ENCODE results near the gene PPP1R12B.
"Not testable (repeated sequence)": the region's sequence is repeated elsewhere in the genome, so short reads cannot be mapped to it uniquely, and the experiment has no call there.

PPP1R12B gene

DNA sequence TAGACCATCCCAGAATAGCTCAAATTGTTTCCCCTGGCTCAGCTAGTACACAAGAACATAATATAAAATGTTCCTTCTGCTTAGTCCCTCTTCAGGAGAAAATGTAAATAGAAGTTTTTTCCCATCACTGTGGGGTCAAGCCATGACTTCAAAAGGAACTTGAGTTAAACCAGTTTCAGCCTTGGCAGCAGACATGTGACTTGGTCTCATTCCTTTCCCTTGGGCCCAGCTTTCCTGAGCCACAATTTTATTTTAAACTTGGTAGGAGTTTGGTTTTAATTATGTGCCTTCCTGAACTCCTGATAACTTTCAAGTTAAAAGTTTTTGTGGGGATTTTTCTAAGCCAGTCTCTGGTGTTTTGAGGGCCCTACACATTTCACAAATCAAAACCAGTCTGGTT lies 204.1 kb downstream of the PPP1R12B start:
- not testable (repeated sequence) for H3K79me1 ChIP-seq (ENCODE audit: low read depth, low read length); H2BK5ac ChIP-seq (ENCODE audit: low read length); H3K27me3 ChIP-seq (ENCODE audit: control insufficient read depth in 3 of 3, insufficient read depth in 3 of 3, low read depth in 1 of 3, low read length in 3 of 3); H3K4me2 ChIP-seq (ENCODE audit: insufficient read depth, low read length, poor library complexity, severe bottlenecking); H3K23ac ChIP-seq (ENCODE audit: low read depth, low read length, poor library complexity); H2BK15ac ChIP-seq (ENCODE audit: low read length); H3K9me3 ChIP-seq (replicated peaks in 1 of 2; ENCODE audit: control insufficient read depth in 2 of 2, insufficient read depth in 1 of 2, low read depth in 1 of 2, low read length in 2 of 2); H3K36me3 ChIP-seq (replicated peaks in 1 of 2; ENCODE audit: control insufficient read depth in 2 of 2, insufficient read depth in 2 of 2, low read length in 2 of 2); H2AFZ ChIP-seq (ENCODE audit: low read length); H3K14ac ChIP-seq (ENCODE audit: low read length); H2BK120ac ChIP-seq (ENCODE audit: low read depth, low read length); H3K4ac ChIP-seq (ENCODE audit: low read length); H3K4me3 ChIP-seq (ENCODE audit: low read length in 2 of 2); DNase-seq (ENCODE audit: low spot score); H3K27ac ChIP-seq (replicated peaks; ENCODE audit: low read length); H2AK5ac ChIP-seq (ENCODE audit: low read depth, low read length); H3K18ac ChIP-seq (ENCODE audit: low read length); H2BK12ac ChIP-seq (ENCODE audit: low read length); H4K8ac ChIP-seq (ENCODE audit: low read depth, low read length); H3K4me1 ChIP-seq (ENCODE audit: control insufficient read depth in 2 of 2, insufficient read depth in 1 of 2, low read depth in 1 of 2, low read length in 2 of 2); H4K91ac ChIP-seq (ENCODE audit: low read depth, low read length, poor library complexity); H3K9ac ChIP-seq (ENCODE audit: low read depth, low read length, poor library complexity)

DNA sequence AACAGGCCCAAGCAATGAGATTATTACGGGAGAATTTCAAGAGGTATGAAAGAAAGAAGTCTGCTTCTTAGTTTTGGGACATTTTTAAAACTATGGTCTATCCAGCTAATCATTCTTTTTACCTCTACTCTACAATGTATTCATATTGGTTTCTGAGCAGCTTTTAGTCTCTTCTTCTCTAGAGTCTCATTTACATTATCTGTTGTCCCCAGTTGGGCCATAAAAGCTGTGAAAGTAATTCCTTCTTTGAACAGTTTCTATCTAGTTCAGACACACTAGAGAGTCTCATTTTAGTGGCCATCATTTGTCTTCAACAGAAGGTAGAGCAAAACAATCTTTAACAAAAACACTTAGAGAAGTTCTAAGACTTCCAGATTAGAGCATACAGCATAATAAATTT lies 204.6 kb downstream of the PPP1R12B start:
- H2BK120ac ChIP-seq (ENCODE audit: low read depth, low read length); H2BK15ac ChIP-seq (ENCODE audit: low read length); H2AK5ac ChIP-seq (ENCODE audit: low read depth, low read length); H3K4me3 ChIP-seq (ENCODE audit: low read length in 2 of 2); H3K14ac ChIP-seq (ENCODE audit: low read length); H3K9me3 ChIP-seq (replicated peaks in 1 of 2; ENCODE audit: control insufficient read depth in 2 of 2, insufficient read depth in 1 of 2, low read depth in 1 of 2, low read length in 2 of 2); H2AFZ ChIP-seq (ENCODE audit: low read length); H4K8ac ChIP-seq (ENCODE audit: low read depth, low read length); H3K79me1 ChIP-seq (ENCODE audit: low read depth, low read length); H3K4ac ChIP-seq (ENCODE audit: low read length); H3K4me1 ChIP-seq (ENCODE audit: control insufficient read depth in 2 of 2, insufficient read depth in 1 of 2, low read depth in 1 of 2, low read length in 2 of 2); H2BK12ac ChIP-seq (ENCODE audit: low read length); H2BK5ac ChIP-seq (ENCODE audit: low read length); H3K4me2 ChIP-seq (ENCODE audit: insufficient read depth, low read length, poor library complexity, severe bottlenecking); H3K18ac ChIP-seq (ENCODE audit: low read length); H3K27ac ChIP-seq (replicated peaks; ENCODE audit: low read length); H3K23ac ChIP-seq (ENCODE audit: low read depth, low read length, poor library complexity); H3K9ac ChIP-seq (ENCODE audit: low read depth, low read length, poor library complexity); H4K91ac ChIP-seq (ENCODE audit: low read depth, low read length, poor library complexity); H3K27me3 ChIP-seq (ENCODE audit: control insufficient read depth in 3 of 3, insufficient read depth in 3 of 3, low read depth in 1 of 3, low read length in 3 of 3); H3K36me3 ChIP-seq (replicated peaks in 1 of 2; ENCODE audit: control insufficient read depth in 2 of 2, insufficient read depth in 2 of 2, low read length in 2 of 2); DNase-seq (ENCODE audit: low spot score): not testable (repeated sequence)
- no CpG with 5 or more reads among the region's 1 CpG for WGBS, 2 donors (ENCODE audit: extremely low coverage in 2 of 2, insufficient read length in 2 of 2, insufficient replicate concordance in 1 of 2)

DNA sequence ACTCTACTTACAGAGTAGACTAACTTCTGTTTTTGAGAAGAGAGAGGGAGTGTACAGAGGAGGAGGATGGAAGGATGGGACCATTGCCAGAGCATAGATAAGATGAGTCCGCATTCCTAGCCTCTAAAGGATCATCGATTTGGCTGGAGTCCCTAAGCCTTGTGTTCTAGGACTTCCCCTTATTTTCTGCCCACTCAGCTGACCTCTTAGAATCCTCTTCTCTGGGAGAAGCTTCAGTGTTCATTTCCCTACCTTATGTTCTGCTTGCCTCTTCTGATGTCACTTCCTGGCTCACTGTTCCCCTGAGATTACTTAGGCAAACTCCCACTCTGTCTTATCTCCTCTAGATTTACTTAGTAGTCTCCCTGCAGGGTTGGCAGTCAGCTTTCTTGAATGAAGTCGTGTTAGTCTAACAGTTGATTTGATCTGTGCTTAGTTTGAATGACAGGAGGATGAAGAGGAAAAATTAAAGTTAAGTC lies 205.1 kb downstream of the PPP1R12B start:
- Histone ChIP-seq H3K4me1 (ENCODE audit: control insufficient read depth in 2 of 2, insufficient read depth in 1 of 2, low read depth in 1 of 2, low read length in 2 of 2) (no peaks in the 10 kb centered on the region), H3K4ac (ENCODE audit: low read length) (no peak overlapping the region), H2BK5ac (ENCODE audit: low read length) (no peak overlapping the region), H3K36me3 (replicated peaks in 1 of 2; ENCODE audit: control insufficient read depth in 2 of 2, insufficient read depth in 2 of 2, low read length in 2 of 2) (no peaks in the 10 kb centered on the region), H3K23ac (ENCODE audit: low read depth, low read length, poor library complexity) (no peak overlapping the region), H2BK120ac (ENCODE audit: low read depth, low read length) (no peak overlapping the region), H3K9ac (ENCODE audit: low read depth, low read length, poor library complexity) (no peak overlapping the region), H2AK5ac (ENCODE audit: low read depth, low read length) (no peak overlapping the region), H3K27ac (replicated peaks; ENCODE audit: low read length) (no peak overlapping the region), H3K9me3 (replicated peaks in 1 of 2; ENCODE audit: control insufficient read depth in 2 of 2, insufficient read depth in 1 of 2, low read depth in 1 of 2, low read length in 2 of 2) (no peaks in the 10 kb centered on the region), H4K91ac (ENCODE audit: low read depth, low read length, poor library complexity) (no peak overlapping the region), H2BK12ac (ENCODE audit: low read length) (no peak overlapping the region), H3K27me3 (ENCODE audit: control insufficient read depth in 3 of 3, insufficient read depth in 3 of 3, low read depth in 1 of 3, low read length in 3 of 3) (no peaks in the 10 kb centered on the region), H2AFZ (ENCODE audit: low read length) (no peak overlapping the region), H3K14ac (ENCODE audit: low read length) (no peak overlapping the region), H3K4me2 (ENCODE audit: insufficient read depth, low read length, poor library complexity, severe bottlenecking) (no peak overlapping the region), H2BK15ac (ENCODE audit: low read length) (no peak overlapping the region), H3K79me1 (ENCODE audit: low read depth, low read length) (peaks cover 2% of the 10 kb centered on the region), H4K8ac (ENCODE audit: low read depth, low read length) (no peak overlapping the region), H3K4me3 (ENCODE audit: low read length in 2 of 2) (no peak overlapping the region), H3K18ac (ENCODE audit: low read length) (no peak overlapping the region)
- no CpG with 5 or more reads among the region's 3 CpGs for WGBS, 2 donors (ENCODE audit: extremely low coverage in 2 of 2, insufficient read length in 2 of 2, insufficient replicate concordance in 1 of 2)
- no peak for DNase-seq (ENCODE audit: low spot score)

DNA sequence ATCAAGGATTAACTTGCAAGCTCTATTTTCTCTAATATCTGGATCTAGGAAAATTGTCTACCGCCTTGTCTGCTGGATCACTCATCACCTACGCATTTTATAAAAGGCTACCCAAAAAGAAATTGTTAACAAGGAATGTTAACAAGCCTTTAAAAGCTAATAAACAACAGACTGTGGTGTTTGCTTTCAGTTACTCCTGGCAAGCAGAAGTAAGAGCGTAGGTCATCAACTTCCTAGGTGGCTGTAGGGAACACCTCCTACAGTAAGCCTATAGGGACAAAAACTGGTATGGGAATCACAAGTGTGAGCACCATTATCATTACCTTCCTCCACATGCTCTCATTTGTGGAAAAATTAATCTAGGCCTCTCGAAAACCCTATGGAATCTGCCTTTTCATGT lies 206.1 kb downstream of the PPP1R12B start:
- not testable (repeated sequence) for H4K91ac ChIP-seq (ENCODE audit: low read depth, low read length, poor library complexity); H2AFZ ChIP-seq (ENCODE audit: low read length); H3K4me1 ChIP-seq (ENCODE audit: control insufficient read depth in 2 of 2, insufficient read depth in 1 of 2, low read depth in 1 of 2, low read length in 2 of 2); H3K4me2 ChIP-seq (ENCODE audit: insufficient read depth, low read length, poor library complexity, severe bottlenecking); H3K4me3 ChIP-seq (ENCODE audit: low read length in 2 of 2); H3K9me3 ChIP-seq (replicated peaks in 1 of 2; ENCODE audit: control insufficient read depth in 2 of 2, insufficient read depth in 1 of 2, low read depth in 1 of 2, low read length in 2 of 2); H3K79me1 ChIP-seq (ENCODE audit: low read depth, low read length); H3K27ac ChIP-seq (replicated peaks; ENCODE audit: low read length); DNase-seq (ENCODE audit: low spot score); H2AK5ac ChIP-seq (ENCODE audit: low read depth, low read length); H2BK5ac ChIP-seq (ENCODE audit: low read length); H2BK15ac ChIP-seq (ENCODE audit: low read length); H3K18ac ChIP-seq (ENCODE audit: low read length); H3K27me3 ChIP-seq (ENCODE audit: control insufficient read depth in 3 of 3, insufficient read depth in 3 of 3, low read depth in 1 of 3, low read length in 3 of 3); H2BK12ac ChIP-seq (ENCODE audit: low read length); H3K9ac ChIP-seq (ENCODE audit: low read depth, low read length, poor library complexity); H3K36me3 ChIP-seq (replicated peaks in 1 of 2; ENCODE audit: control insufficient read depth in 2 of 2, insufficient read depth in 2 of 2, low read length in 2 of 2); H3K4ac ChIP-seq (ENCODE audit: low read length); H3K23ac ChIP-seq (ENCODE audit: low read depth, low read length, poor library complexity); H4K8ac ChIP-seq (ENCODE audit: low read depth, low read length); H2BK120ac ChIP-seq (ENCODE audit: low read depth, low read length); H3K14ac ChIP-seq (ENCODE audit: low read length)
- no CpG with 5 or more reads among the region's 4 CpGs for WGBS, 2 donors (ENCODE audit: extremely low coverage in 2 of 2, insufficient read length in 2 of 2, insufficient replicate concordance in 1 of 2)

Data from neuronal stem cell (in vitro differentiated cells).